DLD1 (cell line): ENCODE measurements around the gene GTSE1.

Source experiments
- in situ Hi-C: cut with HindIII; loops from 2 replicates; pipeline ENCODE4 v1.10.0; 2017; ENCODE audit warnings: low sequenced_read_pairs

GTSE1 gene

GRCh38 chr22:46362203-46362933 is 65.7 kb downstream of the GTSE1 start:
- in situ Hi-C loops = no loop called here

DNA sequence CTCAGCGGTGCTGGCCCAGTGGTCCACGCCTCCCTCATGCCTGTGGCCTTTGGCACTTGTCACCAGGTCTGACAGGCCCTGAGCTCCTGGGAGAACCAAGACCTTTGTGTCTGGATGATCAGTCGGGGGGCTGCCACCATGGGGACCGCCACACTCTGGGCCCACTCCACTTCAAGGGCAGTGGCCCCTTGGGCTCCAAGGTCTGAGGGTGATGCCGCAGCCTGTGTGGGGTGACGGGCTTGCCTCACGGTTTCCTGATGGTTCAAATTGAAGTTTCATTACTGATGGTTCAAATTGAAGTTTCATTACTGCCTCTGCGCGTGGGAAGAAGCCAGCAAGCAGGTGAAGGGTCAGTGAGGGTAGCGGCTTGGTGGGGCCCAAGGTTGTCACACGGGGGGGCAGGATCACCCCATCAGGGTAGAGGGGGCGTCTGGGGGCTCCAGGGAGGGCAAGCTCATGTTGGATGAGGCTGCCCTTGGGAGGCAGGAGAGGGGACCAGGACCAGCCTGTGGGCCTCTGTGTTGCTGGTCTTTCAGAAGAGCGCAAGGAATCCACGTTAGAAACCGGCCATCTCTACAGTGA is 66.4 kb downstream of the GTSE1 start:
- in situ Hi-C loops = no loop called here

DNA sequence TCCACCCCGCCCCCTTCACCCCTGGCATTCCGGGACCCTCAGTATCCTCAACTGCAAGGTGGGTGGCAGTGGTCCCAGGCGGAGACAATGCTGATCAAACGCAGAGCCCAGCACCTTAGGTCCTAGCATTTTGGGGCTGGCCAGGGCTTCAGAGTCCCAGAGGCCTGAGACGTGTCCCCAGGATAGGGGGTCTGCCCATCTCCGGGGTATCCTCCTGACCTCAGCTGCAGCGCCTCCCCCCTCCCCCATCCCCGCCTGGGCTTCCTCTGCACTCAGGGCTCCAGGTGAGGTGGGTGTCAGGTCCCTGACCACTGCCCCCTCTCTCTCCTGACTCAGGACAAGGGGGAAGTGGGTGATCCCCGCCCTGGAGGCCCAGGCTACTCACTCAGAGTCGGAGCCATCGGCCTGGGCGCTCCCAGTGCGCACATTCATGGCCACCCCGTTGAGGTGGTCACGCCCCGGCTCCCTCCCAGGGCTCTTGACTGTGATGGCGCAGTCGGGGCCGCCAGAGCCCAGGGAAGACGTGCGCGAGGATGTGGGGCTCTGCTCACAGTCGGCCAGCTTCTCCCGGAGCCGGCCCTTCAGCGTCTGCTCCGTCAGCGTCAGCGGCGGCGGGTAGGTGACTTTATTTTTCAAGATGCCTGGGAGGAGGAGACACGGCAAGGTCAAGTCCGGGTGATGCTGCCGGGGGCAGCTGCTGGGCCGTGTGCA is 67.1 kb downstream of the GTSE1 start:
- in situ Hi-C loops = no loop called here

DNA sequence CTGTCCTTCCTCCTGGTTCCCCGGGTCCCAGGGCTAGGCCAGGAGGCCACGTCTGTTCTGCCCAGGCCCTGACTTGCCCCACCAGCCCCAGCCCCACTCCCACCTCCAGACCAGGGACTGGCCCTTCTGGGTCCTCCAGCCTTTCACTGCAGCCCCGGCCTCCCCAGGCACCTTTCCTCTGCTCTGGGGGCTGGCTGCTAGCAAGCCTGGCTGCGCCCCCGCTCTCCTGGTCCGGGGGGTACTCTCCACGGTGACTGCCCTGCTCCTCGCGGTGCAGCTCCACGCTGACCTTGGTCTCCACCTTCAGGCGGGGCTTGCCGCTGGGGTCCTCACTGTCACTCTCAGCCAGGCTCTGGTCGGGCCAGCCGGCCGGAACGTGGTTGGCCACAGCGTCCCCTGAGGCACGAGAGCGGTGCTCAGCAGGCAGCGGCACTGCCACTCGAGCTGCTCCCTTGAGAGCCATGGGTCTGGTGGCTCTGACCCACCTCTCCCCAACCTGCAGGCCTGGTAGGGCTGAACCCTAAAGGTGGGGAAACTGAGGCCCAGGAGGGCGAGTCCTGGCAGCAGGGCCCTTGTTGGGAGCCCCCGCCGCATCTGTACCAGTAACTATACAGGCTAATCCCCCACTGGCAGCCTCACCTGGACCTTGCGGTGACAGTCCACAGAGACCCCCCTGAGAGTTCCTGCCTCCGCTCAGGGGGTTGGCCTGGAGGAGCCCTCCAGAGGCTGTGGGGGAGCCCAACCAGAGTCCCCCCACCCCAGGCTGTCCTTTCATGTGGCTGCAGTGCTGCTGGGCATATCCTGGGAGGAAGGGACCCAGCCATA is 67.9 kb downstream of the GTSE1 start:
- in situ Hi-C loops = no loop called here

GRCh38 chr22:46365166-46365624 is 68.5 kb downstream of the GTSE1 start:
- in situ Hi-C loops = no loop called here

DNA sequence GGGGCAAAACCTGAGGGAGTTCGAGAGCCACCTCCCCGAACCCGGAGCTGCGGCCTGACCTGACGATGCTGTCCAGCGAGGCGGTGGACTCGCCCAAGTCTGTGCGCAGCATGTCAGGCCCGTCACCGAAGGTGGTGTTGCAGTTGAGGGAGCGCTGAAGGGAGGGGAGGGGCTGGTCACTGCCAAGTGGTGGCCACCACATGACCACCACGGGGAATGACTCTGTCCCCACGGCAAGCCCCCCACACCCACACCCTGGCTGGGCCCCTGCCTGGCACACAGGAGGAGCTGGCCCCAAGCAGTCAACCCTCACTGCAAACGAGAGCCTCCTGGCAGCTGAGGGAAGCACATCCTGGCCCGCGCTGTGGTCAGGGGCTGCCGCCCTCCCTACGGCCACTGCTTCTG is 69.7 kb downstream of the GTSE1 start:
- in situ Hi-C loops = no loop called here

DNA sequence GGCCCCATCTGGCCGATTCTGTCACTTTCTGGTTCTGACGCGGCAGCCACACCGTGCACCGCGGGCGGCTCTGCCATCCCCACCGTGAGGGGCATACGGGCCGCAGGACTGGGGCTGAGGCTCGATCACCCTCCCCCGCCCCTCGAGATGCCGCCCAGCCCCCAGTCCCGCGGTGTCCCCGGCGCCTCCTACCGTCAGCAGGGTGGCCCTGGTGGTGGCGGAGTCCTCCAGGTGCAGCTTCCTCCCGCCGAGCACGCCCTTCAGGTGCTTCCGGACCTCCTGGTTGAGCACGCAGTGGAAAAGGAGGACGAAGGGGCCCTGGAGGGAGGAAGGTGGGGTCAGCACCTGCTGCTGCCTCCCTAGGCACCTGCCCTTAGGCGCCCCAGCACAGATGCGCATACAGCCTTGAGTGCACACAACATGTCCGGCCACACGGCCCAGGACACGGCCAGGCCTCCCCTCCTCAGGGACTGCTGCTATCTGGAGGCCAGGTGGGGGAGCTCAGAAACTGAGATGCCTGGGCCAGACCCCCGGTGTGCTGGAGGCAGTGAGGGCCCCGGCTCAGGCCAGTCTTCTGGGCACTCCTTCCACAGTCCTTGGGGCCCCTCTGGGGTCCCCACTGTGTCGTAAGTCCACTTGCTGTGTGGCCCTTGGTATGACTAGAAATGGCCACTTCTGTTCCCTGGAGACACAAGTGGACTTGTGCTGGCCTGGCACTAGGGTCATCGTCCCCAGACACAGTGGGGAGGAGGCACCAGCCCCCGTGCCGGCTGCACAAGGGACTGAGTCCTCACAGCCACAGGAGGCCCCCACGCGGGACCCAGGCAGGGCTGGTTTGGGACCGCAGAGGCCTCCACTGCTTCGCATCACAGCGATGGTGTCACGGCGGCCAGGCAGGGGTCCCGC is 70.4 kb downstream of the GTSE1 start:
- in situ Hi-C loops = no loop called here

GRCh38 chr22:46367707-46368191 is 71.1 kb downstream of the GTSE1 start:
- in situ Hi-C loops = no loop called here

DNA sequence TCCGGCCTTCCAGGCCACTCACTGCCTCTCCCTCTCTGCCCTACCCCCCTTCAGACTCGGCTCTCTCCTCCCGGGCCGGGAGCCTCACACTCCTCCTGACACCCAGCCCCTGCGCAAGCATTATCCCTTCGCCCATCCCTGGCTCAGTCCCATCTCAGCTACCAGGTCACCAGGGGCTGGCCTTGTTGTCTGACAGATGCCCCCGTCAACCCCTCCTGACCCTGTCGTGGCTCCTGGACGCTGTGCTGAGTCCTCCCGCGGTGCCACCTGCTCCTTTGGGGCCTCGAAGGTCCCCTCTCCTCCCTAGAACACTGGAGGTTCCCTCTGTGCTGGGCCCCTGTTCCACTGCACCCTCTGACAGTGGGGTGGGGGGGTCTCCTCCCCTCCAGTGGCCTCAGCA is 71.8 kb downstream of the GTSE1 start:
- in situ Hi-C loops = no loop called here

DNA sequence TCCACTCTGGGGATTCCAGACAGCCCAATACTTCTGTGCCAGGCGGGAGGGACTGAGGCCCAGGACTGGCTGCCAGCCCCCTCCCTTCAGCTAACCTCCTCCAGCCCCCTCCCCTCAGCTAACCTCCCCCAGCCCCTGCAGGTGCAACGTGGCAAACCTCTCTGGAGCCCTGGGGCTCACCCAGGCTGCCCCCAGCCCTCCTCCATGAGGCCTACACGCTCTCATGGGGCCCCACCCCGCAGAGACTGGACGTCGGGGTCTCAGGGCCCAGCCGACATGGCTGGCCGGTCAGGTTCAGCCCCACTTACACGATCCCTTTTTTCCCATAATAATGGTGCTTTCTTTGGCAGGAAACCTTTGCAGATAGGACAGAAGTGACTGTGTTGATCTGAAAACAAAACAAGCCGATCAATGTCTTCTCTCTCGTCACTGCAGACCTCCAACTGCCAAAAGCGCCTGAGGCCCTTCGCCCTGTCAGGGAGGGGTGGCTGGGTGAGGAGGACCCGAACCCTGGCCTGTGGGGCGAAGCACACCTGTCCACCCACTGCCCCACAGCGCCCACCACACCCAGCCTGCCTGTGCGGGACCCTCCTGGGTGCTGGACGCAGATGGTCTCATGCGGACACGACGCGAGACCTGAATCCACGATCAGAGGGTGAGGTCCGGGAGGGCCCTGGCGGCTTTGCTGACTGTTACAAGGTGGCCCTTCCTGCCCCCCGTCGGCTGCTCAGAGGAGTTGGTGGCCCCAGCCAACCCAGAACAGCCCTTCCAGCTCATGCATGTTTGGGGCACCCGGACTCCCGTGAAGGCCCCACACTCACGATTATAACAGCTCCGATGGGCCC is 72.4 kb downstream of the GTSE1 start:
- in situ Hi-C loops = no loop called here

GRCh38 chr22:46369716-46370583 is 73.3 kb downstream of the GTSE1 start:
- in situ Hi-C loops = no loop called here

DNA sequence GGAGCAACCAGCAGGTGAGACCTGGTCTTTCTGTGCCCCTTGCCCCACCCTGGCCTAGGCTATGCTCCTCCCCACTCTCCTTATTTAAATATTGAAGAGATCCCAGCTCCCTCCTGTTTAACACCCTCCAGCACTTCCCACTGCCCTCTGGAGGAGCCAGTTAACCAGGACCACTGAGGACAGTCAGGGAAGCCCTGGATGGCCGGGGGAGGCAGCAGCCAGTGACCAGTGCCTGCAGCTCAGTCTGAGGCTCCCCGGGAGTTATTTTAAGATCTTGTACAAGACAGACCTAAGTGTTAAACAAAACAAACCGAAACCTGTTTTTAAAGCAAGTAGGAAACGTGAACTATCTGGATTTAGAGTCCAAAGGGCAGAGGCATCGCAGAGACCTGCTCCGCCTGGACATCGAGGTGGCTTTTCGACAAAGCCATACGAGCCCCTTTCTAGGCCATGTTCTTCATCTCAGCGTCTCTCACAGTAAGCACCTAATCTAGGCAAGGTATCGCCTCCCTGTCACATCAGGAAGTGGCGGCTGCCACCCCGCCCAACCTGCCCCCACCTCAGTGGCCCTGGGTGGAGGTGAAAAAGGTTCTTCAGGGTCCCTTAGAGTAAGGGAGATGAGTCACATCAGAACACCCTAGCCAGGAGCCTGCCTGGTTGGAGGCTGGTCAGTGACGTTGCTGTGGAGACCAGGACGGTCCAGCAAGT is 74.1 kb downstream of the GTSE1 start:
- in situ Hi-C loops = no loop called here

GRCh38 chr22:46371623-46372226 is 75.1 kb downstream of the GTSE1 start:
- in situ Hi-C loops = no loop called here

DNA sequence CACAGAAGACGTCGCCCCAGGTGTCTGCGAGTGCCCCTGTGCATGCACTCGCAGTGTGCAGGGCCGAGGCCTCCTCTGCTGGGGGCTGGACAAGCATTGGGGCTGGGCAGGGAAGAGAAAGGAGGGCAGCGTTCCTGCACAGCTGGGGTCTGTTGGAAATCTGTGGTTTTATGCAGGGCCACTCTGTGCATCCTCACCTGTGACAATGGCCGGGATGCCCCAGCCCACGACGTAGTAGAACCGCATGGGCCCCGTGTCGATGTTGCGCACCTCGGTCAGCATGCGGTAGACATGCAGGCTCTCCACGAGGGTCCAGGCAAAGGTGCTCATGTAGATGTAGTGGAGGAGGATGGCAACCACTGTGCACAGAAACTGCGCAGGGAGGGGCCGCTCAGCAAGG is 76.0 kb downstream of the GTSE1 start:
- in situ Hi-C loops = no loop called here

- in situ Hi-C loops = no loop called here
Observed at GRCh38 chr22:46373159-46373558, 76.5 kb downstream of the GTSE1 start.

GRCh38 chr22:46373921-46374662 is 77.4 kb downstream of the GTSE1 start:
- in situ Hi-C loops = no loop called here
